K562 (cell line): ENCODE results near the gene DPY19L1. TPM values are rescaled to one million over a fixed set of nuclear protein-coding genes. Genes with fewer than 3 reads are reported as not detected.

Experiments
- ATAC-seq: fragments of 200-7000 bp; cut with Tn5 transposase; 3 replicates; pipeline ENCODE4 v1.9.1; 2020; ENCODE audit warnings: moderate library complexity
- BruUV-seq: library from RNA; stranded (reverse); fragments of 400-500 nt; replicated peaks from 2 replicates; lab custom pipeline; 2021; lab: Mats Ljungman, UMichigan
- CTCF ChIA-PET: fragments of 300-600 bp; formaldehyde crosslinking; extraction: SDS; loops from one replicate; lab custom pipeline; 2021; ENCODE audit warnings: low intra/inter-chr PET ratio; lab: Yijun Ruan, JAX
- POLR2A ChIA-PET: fragments of 300-600, 350-650 bp; sonication (Branson Sonifier 250); formaldehyde crosslinking; extraction: SDS; loops from one replicate; lab custom pipeline; 2021; ENCODE audit warnings: antibody characterized with exemption, inconsistent platforms; lab: Yijun Ruan, JAX
- DNase-seq, 4 experiments: peaks; one replicate each; pipeline versions ENCODE4 v3.0.0 to v3.0.0-alpha.2; 2011 to 2018; ENCODE audit warnings: low spot score in 3 of 4, mixed read lengths in 3 of 4; ENCODE audit errors: extremely low read depth in 1 of 4
- FAIRE-seq: peaks from 2 replicates; lab custom pipeline; 2011; peaks lifted over from hg19 to GRCh38; lab: Jason Lieb, UNC
- H2AFZ ChIP-seq: 2 replicates; pipeline ENCODE4 v1.6.0; 2011; ENCODE audit warnings: low read depth, low read length, control low read depth, inconsistent platforms
- H3K27ac ChIP-seq: fragments of 200-600 bp; 3 replicates; pipeline ENCODE4 v1.8.0; 2011; ENCODE audit warnings: low read depth, mild to moderate bottlenecking, control low read depth, inconsistent platforms, low read length, moderate library complexity, mixed read lengths; ENCODE audit errors: extremely low read depth
- H3K27me3 ChIP-seq, 2 experiments: fragments of 300-600 bp in 1 of 2; 2 replicates in 1 of 2; 3 replicates in 1 of 2; pipeline versions ENCODE4 v1.6.0 to v1.8.0; 2011; ENCODE audit warnings: inconsistent platforms in 2 of 2, low read length in 2 of 2, mild to moderate bottlenecking in 1 of 2, mixed read lengths in 1 of 2, moderate library complexity in 1 of 2; ENCODE audit not compliant: control insufficient read depth in 2 of 2, insufficient read depth in 2 of 2
- H3K36me3 ChIP-seq: fragments of 300-600 bp; 3 replicates; pipeline ENCODE4 v1.8.0; 2011; ENCODE audit warnings: mild to moderate bottlenecking, low read length, inconsistent platforms; ENCODE audit not compliant: control insufficient read depth, insufficient read depth
- H3K4me1 ChIP-seq, 2 experiments: fragments of 200-600 bp in 1 of 2; replicated peaks in 1 of 2; 2 replicates in 1 of 2; 3 replicates in 1 of 2; pipeline versions ENCODE4 v1.5.1 to v1.8.0; 2011; ENCODE audit warnings: inconsistent platforms in 2 of 2, low read length in 2 of 2, mild to moderate bottlenecking in 1 of 2, mixed read lengths in 1 of 2, moderate library complexity in 1 of 2; ENCODE audit not compliant: control insufficient read depth in 2 of 2, insufficient read depth in 2 of 2
- H3K4me2 ChIP-seq: 2 replicates; pipeline ENCODE4 v1.6.1; 2011; ENCODE audit warnings: low read length, control low read depth, inconsistent platforms, mixed read lengths; ENCODE audit not compliant: insufficient read depth
- H3K4me3 ChIP-seq: fragments of 200-600 bp; sonication (generic), shearing (Covaris generic); 2 replicates; pipeline ENCODE4 v1.5.1; 2016; ENCODE audit warnings: control low read depth, inconsistent platforms
- H3K79me2 ChIP-seq: fragments of 200-600 bp; 3 replicates; pipeline ENCODE4 v1.8.0; 2011; ENCODE audit warnings: low read length, inconsistent platforms; ENCODE audit not compliant: control insufficient read depth, insufficient read depth
- H3K9ac ChIP-seq, 2 experiments: 2 replicates each; pipeline versions ENCODE4 v1.6.0 to v1.6.1; 2011; ENCODE audit warnings: low read depth in 2 of 2, low read length in 2 of 2, control low read depth in 1 of 2, inconsistent platforms in 1 of 2, mild to moderate bottlenecking in 1 of 2, mixed read lengths in 1 of 2; ENCODE audit not compliant: insufficient read depth in 1 of 2
- H3K9me1 ChIP-seq: one replicate; pipeline ENCODE4 v1.6.0; 2011; ENCODE audit warnings: inconsistent platforms, mild to moderate bottlenecking, low read length, moderate library complexity; ENCODE audit not compliant: control insufficient read depth, insufficient read depth
- H3K9me3 ChIP-seq: replicated peaks from 2 replicates; pipeline ENCODE4 v1.5.1; 2011; ENCODE audit warnings: low read depth, low read length, inconsistent platforms; ENCODE audit not compliant: control insufficient read depth, insufficient read depth
- H4K20me1 ChIP-seq: replicated peaks from 2 replicates; pipeline ENCODE4 v1.6.1; 2011; ENCODE audit warnings: low read length, inconsistent platforms, mixed read lengths; ENCODE audit not compliant: control insufficient read depth, insufficient read depth
- CREM ChIP-seq: IDR thresholded peaks from 2 replicates; pipeline ENCODE4 v1.6.1; 2014; ENCODE audit warnings: antibody characterized with exemption, low read depth
- CTBP1 ChIP-seq: fragments of 450-650 bp; IDR thresholded peaks from 2 replicates; pipeline ENCODE4 v1.6.1; 2016; ENCODE audit warnings: borderline replicate concordance
- HSF4 ChIP-seq: fragments of 250-450 bp; sonication (Bioruptor Pico); IDR thresholded peaks from 2 replicates; pipeline ENCODE4 v2.1.2; 2022; ENCODE audit warnings: mild to moderate bottlenecking, moderate library complexity, borderline replicate concordance
- JUND ChIP-seq, 2 experiments: IDR thresholded peaks; 2 replicates in 1 of 2; 3 replicates in 1 of 2; pipeline ENCODE4 v1.6.1; 2011; ENCODE audit warnings: borderline replicate concordance in 2 of 2, low read depth in 2 of 2, low read length in 2 of 2, improper control_type of control experiment in 1 of 2, missing biosample characterization in 1 of 2, missing genetic modification characterization in 1 of 2, missing genetic modification reagents in 1 of 2
- KAT2B ChIP-seq: IDR thresholded peaks from one replicate; pipeline ENCODE4 v1.6.1; 2012; ENCODE audit warnings: low read depth, mild to moderate bottlenecking, control low read depth, inconsistent platforms, low read length, moderate library complexity
- KLF16 ChIP-seq: IDR thresholded peaks from 2 replicates; pipeline ENCODE4 v1.6.1; 2016; ENCODE audit warnings: antibody characterized with exemption
- PTTG1 ChIP-seq: fragments of 450-650 bp; IDR thresholded peaks from 2 replicates; pipeline ENCODE4 v1.6.1; 2016; ENCODE audit warnings: low read depth, mild to moderate bottlenecking, missing genetic modification characterization, missing compliant biosample characterization
- SNAPC5 ChIP-seq: fragments of 250-450 bp; sonication (Bioruptor Pico); IDR thresholded peaks from 2 replicates; pipeline ENCODE4 v1.8.0; 2021; ENCODE audit warnings: moderate library complexity, mild to moderate bottlenecking, inconsistent platforms
- SP1 ChIP-seq: sonication (generic); formaldehyde crosslinking; IDR thresholded peaks from 2 replicates; pipeline ENCODE4 v1.8.1; 2022; ENCODE audit warnings: mild to moderate bottlenecking, missing genetic modification reagents
- TBL1XR1 ChIP-seq, 2 experiments: IDR thresholded peaks; 2 replicates each; pipeline ENCODE4 v1.6.1; 2012; ENCODE audit warnings: improper control_type of control experiment in 2 of 2, low read length in 2 of 2, mild to moderate bottlenecking in 1 of 2
- ZBTB17 ChIP-seq: fragments of 450-650 bp; formaldehyde crosslinking; IDR thresholded peaks from 2 replicates; pipeline ENCODE4 v1.4.0; 2020; ENCODE audit warnings: mild to moderate bottlenecking
- ZNF239 ChIP-seq: fragments of 250-450 bp; sonication (Bioruptor Pico); IDR thresholded peaks from 2 replicates; pipeline ENCODE4 v1.4.0; 2020; ENCODE audit warnings: mild to moderate bottlenecking
- ZNF354B ChIP-seq: fragments of 250-450 bp; sonication (Bioruptor Pico); IDR thresholded peaks from 2 replicates; pipeline ENCODE4 v1.4.0; 2020
- WGBS: fragments of 100-300 bp; shearing (Covaris generic); methylation state at CpG from one replicate; pipeline ENCODE4 v1.1.6; 2016; ENCODE audit warnings: low coverage, mixed read lengths; ENCODE audit not compliant: insufficient coverage; ENCODE audit errors: missing lambda C conversion rate; 5-methylcytosine and 5-hydroxymethylcytosine counted together
- in situ Hi-C: fragments of 300-500 bp; cut with MboI; formaldehyde crosslinking; loops from 4 replicates; pipeline ENCODE4 v1.15.0; 2018; ENCODE audit warnings: inconsistent platforms, mixed read lengths
- intact Hi-C: fragments of 100-400 bp; cut with micrococcal nuclease; formaldehyde crosslinking; loops from 2 replicates; pipeline ENCODE4 v1.14.2; 2022
- polyA plus RNA-seq, 8 experiments: library from polyadenylated mRNA; depleted of rRNA in 4 of 8; stranded (reverse) in 5 of 8; unstranded in 3 of 8; fragments of >200 nt; fragmentation: Nextera tagmentation in 2 of 8; fragmentation: Illumina TruSeq in 1 of 8; extraction: Ambion mirVana in 2 of 8; extraction: Trizol in 1 of 8; gene quantifications; 2 replicates each; pipeline versions ENCODE4 v1.2.1 to v1.2.3, GENCODE V29; 2011 to 2014; ENCODE audit warnings: inconsistent platforms in 1 of 8, missing spikeins in 1 of 8
- total RNA-seq, 7 experiments: library from RNA; depleted of rRNA in 6 of 7; stranded (reverse); fragments of >200 nt in 6 of 7; fragmentation: Illumina TruSeq in 2 of 7; extraction: Trizol in 2 of 7; gene quantifications; 2 replicates each; pipeline versions ENCODE4 v1.2.1 to v1.2.3, GENCODE V29; 2011 to 2021; ENCODE audit warnings: low replicate concordance in 1 of 7
- TF ChIP-seq, protein P1 (sequence below): sonication (generic); formaldehyde crosslinking; IDR thresholded peaks from 2 replicates; pipeline ENCODE4 v1.9.0; 2022; ENCODE audit warnings: mild to moderate bottlenecking, missing genetic modification reagents
- TF ChIP-seq, protein P2 (sequence below): fragments of 450-650 bp; IDR thresholded peaks from 2 replicates; pipeline ENCODE4 v1.6.1; 2018; ENCODE audit not compliant: partially characterized antibody

The DPY19L1 gene
- total and polyA plus RNA-seq, 9 of the 15 experiments (the other 6 are each of a cell fraction or from before 2014, with no cell fraction given) = 4.0 to 34.3 (median 22.1) TPM

GRCh38 chr7:35036361-35037171 lies 719 bp downstream of the DPY19L1 start (continued):
- TF ChIP-seq, protein P1, sequence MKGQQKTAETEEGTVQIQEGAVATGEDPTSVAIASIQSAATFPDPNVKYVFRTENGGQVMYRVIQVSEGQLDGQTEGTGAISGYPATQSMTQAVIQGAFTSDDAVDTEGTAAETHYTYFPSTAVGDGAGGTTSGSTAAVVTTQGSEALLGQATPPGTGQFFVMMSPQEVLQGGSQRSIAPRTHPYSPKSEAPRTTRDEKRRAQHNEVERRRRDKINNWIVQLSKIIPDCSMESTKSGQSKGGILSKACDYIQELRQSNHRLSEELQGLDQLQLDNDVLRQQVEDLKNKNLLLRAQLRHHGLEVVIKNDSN (CRISPR knock-in tag) = no peak
- peak; percentile 18; the same call in 1 of the 2 replicates for TF ChIP-seq CREM
- TF ChIP-seq, all 486 proteins: peak for 21

- peak overlapping the region; percentile 52; the same call in 2 of the 3 replicates for H3K27ac ChIP-seq
- peaks cover 10 to 18% of the 10 kb centered on the region in 2 experiments for H3K4me1 ChIP-seq
- peak overlapping the region; percentile 85 for H3K4me2 ChIP-seq
- no peaks in the 10 kb centered on the region for H3K27me3 ChIP-seq
- peak overlapping the region; percentile 49; the same call in 1 of the 2 replicates for H2AFZ ChIP-seq
- peak in 3 of 4 experiments; percentile 15 to 72 (median 44) for DNase-seq
- no peaks in the 10 kb centered on the region for H3K9me1 ChIP-seq
- no peaks in the 10 kb centered on the region for H4K20me1 ChIP-seq
- 0% methylated on average over 5 of the region's 5 CpGs for WGBS
- no peaks in the 10 kb centered on the region for H3K9me3 ChIP-seq
- FAIRE-seq = peak; percentile 84
- H3K9ac ChIP-seq = peak overlapping the region in 1 of 2 experiments; percentile 71; a peak in 2 of 4 replicates
- H3K36me3 ChIP-seq = no peaks in the 10 kb centered on the region
- ChIA-PET CTCF (interaction anchor here (0.6 to 2.8 kb wide), 4 partner anchors 19 to 369 kb away, joined by 3 to 8 read pairs (median 4); no protein-coding TSS in a partner anchor), POLR2A (interaction anchor here (0.6 to 1.4 kb wide), 2 partner anchors 9 to 17 kb away, joined by 3 to 4 read pairs; no protein-coding TSS in a partner anchor)
- intact Hi-C loops = loop anchor here (1.0 to 10.0 kb wide), 5 partner anchors 33 to 361 kb away; no protein-coding TSS in a partner anchor
- no TSS peak for BruUV-seq
- ATAC-seq = peak; percentile 54
- in situ Hi-C loops = no loop called here
- H3K4me3 ChIP-seq = peak overlapping the region; percentile 84
- peaks cover 62% of the 10 kb centered on the region for H3K79me2 ChIP-seq
- TF ChIP-seq KAT2B (no peak), JUND (IDR thresholded peaks at IDR 0.05; ENCODE audit: borderline replicate concordance, low read depth, low read length) (no peak), JUND (tag; IDR thresholded peaks at IDR 0.05; ENCODE audit: borderline replicate concordance, low read depth, low read length) (no peak), ZNF239 (no peak), ZNF354B (no peak), CTBP1 (no peak), SNAPC5 (no peak), HSF4 (CRISPR knock-in tag) (no peak), SP1 (CRISPR knock-in tag) (peak; percentile 9; the same call in 1 of the 2 replicates), KLF16 (peak; percentile 54), PTTG1 (tag) (no peak), TBL1XR1 (IDR thresholded peaks at IDR 0.05; ENCODE audit: low read length in 2 of 2) (0 out of 4 replicates have a peak, but pooled peaks of 1 of the 2 experiments have one; percentile 16), ZBTB17 (CRISPR knock-in tag) (no peak)
- TF ChIP-seq, protein P2, sequence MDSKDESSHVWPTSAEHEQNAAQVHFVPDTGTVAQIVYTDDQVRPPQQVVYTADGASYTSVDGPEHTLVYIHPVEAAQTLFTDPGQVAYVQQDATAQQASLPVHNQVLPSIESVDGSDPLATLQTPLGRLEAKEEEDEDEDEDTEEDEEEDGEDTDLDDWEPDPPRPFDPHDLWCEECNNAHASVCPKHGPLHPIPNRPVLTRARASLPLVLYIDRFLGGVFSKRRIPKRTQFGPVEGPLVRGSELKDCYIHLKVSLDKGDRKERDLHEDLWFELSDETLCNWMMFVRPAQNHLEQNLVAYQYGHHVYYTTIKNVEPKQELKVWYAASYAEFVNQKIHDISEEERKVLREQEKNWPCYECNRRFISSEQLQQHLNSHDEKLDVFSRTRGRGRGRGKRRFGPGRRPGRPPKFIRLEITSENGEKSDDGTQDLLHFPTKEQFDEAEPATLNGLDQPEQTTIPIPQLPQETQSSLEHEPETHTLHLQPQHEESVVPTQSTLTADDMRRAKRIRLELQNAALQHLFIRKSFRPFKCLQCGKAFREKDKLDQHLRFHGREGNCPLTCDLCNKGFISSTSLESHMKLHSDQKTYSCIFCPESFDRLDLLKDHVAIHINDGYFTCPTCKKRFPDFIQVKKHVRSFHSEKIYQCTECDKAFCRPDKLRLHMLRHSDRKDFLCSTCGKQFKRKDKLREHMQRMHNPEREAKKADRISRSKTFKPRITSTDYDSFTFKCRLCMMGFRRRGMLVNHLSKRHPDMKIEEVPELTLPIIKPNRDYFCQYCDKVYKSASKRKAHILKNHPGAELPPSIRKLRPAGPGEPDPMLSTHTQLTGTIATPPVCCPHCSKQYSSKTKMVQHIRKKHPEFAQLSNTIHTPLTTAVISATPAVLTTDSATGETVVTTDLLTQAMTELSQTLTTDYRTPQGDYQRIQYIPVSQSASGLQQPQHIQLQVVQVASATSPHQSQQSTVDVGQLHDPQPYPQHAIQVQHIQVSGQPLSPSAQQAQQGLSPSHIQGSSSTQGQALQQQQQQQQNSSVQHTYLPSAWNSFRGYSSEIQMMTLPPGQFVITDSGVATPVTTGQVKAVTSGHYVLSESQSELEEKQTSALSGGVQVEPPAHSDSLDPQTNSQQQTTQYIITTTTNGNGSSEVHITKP = no peak
Observed at GRCh38 chr7:35035511-35035961, 1.7 kb downstream of the DPY19L1 start.
